ENCODE results near the gene GPRC5C. TPM values are rescaled to one million over a fixed set of nuclear protein-coding genes. Genes with fewer than 3 reads are reported as not detected.

Gene GPRC5C
- total and polyA plus RNA-seq, 2 of the 13 experiments (the other 11 are each of a cell fraction or from before 2014, with no cell fraction given): 85.6 to 300 TPM

GRCh38 chr17:74417178-74418045 is 14.5 kb upstream of the GPRC5C start (continued):
- TF ChIP-seq ZBTB37 (CRISPR knock-in tag; IDR thresholded peaks at IDR 0.05) (no peak), THAP9 (CRISPR knock-in tag; IDR thresholded peaks at IDR 0.05; ENCODE audit: borderline replicate concordance) (0 out of 2 replicates have a peak, but pooled peaks have one; percentile 68), RAD21 (CRISPR knock-in tag; IDR thresholded peaks at IDR 0.05) (peak; percentile 18; the same call in 1 of the 2 replicates), RFX1 (IDR thresholded peaks at IDR 0.05) (no peak), HNRNPLL (IDR thresholded peaks at IDR 0.05; ENCODE audit: low read depth, low read length, poor library complexity, severe bottlenecking) (no peak), PITX1 (CRISPR knock-in tag; IDR thresholded peaks at IDR 0.05) (peak; percentile 76; the same call in 1 of the 2 replicates), NCOR1 (IDR thresholded peaks at IDR 0.05; ENCODE audit: borderline replicate concordance, low read length) (no peak), ARID5B (CRISPR knock-in tag; IDR thresholded peaks at IDR 0.05) (peak; percentile 19; the same call in 1 of the 2 replicates), ZNF589 (CRISPR knock-in tag; conservative IDR thresholded peaks at IDR 0.05) (peak; percentile 78; the same call in 1 of the 2 replicates), HMGXB4 (CRISPR knock-in tag; IDR thresholded peaks at IDR 0.05; ENCODE audit: borderline replicate concordance in 1 of 2, low read depth in 1 of 2) (peak; percentile 57 to 79; a peak in 3 of 4 replicates), KAT8 (CRISPR knock-in tag; IDR thresholded peaks at IDR 0.05) (no peak; the same call in 1 of the 2 replicates), ZNF484 (CRISPR knock-in tag; IDR thresholded peaks at IDR 0.05; ENCODE audit: borderline replicate concordance, low read depth) (no peak), ZNF512 (CRISPR knock-in tag; IDR thresholded peaks at IDR 0.05) (0 out of 2 replicates have a peak, but pooled peaks have one; percentile 74), ISL2 (CRISPR knock-in tag; IDR thresholded peaks at IDR 0.05) (no peak), CREB1 (IDR thresholded peaks at IDR 0.05) (no peak; the same call in 1 of the 2 replicates), CREB1 (CRISPR knock-in tag; IDR thresholded peaks at IDR 0.05) (peak; percentile 57)

Measured in HepG2 (cell line).